Thyroid gland (tissue), 4 donors: ENCODE measurements around the gene NYNRIN.

ENCODE experiments used
- POLR2A ChIP-seq, 2 donors: fragments of 450-650 bp; IDR thresholded peaks; one replicate each; pipeline ENCODE4 v1.6.1; 2017; ENCODE audit warnings: antibody characterized with exemption in 2 of 2, mild to moderate bottlenecking in 2 of 2, moderate library complexity in 1 of 2
- TF ChIP-seq, protein P1 (sequence below), 6 experiments: fragments of 200-600 bp in 3 of 6; fragments of 450-650 bp in 3 of 6; sonication (generic) in 3 of 6; IDR thresholded peaks; one replicate each; pipeline ENCODE4 v1.5.1; 2016 to 2019; ENCODE audit warnings: antibody characterized with exemption in 6 of 6, mild to moderate bottlenecking in 2 of 6, inconsistent platforms in 1 of 6, moderate library complexity in 1 of 6

DNA sequence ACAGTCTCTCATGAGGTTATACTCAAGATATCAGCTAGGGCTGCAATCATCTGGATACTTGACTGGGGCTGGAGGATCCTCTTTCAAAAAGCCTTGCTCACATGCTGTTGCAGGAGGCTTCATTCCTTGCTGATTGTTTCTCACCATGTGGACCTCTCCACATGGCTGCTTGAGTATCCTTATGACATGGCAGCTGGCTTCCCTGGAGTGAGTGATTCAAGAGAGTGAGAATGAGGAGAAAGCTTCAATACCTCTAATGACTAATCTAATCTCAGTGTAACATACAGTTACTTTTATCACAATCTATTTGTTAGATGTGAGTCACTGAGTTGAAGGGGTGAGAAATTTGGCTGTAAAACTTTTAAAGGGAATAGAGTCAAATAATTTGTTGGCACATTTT, 58.2 kb downstream of the NYNRIN start:
- no peak for TF ChIP-seq POLR2A (IDR thresholded peaks at IDR 0.05)
- TF ChIP-seq, protein P1, sequence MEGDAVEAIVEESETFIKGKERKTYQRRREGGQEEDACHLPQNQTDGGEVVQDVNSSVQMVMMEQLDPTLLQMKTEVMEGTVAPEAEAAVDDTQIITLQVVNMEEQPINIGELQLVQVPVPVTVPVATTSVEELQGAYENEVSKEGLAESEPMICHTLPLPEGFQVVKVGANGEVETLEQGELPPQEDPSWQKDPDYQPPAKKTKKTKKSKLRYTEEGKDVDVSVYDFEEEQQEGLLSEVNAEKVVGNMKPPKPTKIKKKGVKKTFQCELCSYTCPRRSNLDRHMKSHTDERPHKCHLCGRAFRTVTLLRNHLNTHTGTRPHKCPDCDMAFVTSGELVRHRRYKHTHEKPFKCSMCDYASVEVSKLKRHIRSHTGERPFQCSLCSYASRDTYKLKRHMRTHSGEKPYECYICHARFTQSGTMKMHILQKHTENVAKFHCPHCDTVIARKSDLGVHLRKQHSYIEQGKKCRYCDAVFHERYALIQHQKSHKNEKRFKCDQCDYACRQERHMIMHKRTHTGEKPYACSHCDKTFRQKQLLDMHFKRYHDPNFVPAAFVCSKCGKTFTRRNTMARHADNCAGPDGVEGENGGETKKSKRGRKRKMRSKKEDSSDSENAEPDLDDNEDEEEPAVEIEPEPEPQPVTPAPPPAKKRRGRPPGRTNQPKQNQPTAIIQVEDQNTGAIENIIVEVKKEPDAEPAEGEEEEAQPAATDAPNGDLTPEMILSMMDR (IDR thresholded peaks at IDR 0.05): no peak
